Measurements from ENCODE around the gene NRG4.
A peak's percentile ranks its signal among the peaks of the same experiment; 100 is the strongest.

Gene NRG4

GRCh38 chr15:76011627-76012551 lies at the start of gene NRG4:
TSS of gene NRG4 (minus strand) at chr15:76012424. CDS start at chr15:76011230, 1,194 bp downstream.
- H3K4me3 ChIP-seq (ENCODE audit: low read depth, low read length), result peak within 1 kb of the TSS; percentile 21; the same call in 1 of the 2 replicates
- no peak for DNase-seq (ENCODE audit: low read depth)
- no peak for TF ChIP-seq CTCF (IDR thresholded peaks at IDR 0.05; ENCODE audit: low read depth, low read length, missing control alignments)

GRCh38 chr15:76061700-76062099 lies 49.5 kb upstream of the NRG4 start:
- DNase-seq (ENCODE audit: low read depth), result no peak

GRCh38 chr15:76060118-76060989 lies 48.1 kb upstream of the NRG4 start:
- DNase-seq (ENCODE audit: low read depth), result peak; percentile 15
- H3K4me3 ChIP-seq (ENCODE audit: low read depth, low read length), result peak overlapping the region; percentile 68
- TF ChIP-seq CTCF (IDR thresholded peaks at IDR 0.05; ENCODE audit: low read depth, low read length, missing control alignments), result no peak

More at GRCh38 chr15:76061700-76062099, 49.5 kb upstream of the NRG4 start:
- no peak overlapping the region for H3K4me3 ChIP-seq (ENCODE audit: low read depth, low read length)
- TF ChIP-seq CTCF (IDR thresholded peaks at IDR 0.05; ENCODE audit: low read depth, low read length, missing control alignments), result no peak

GRCh38 chr15:76059320-76060117 lies 47.3 kb upstream of the NRG4 start, which contains the start of gene TMEM266:
TSS of gene TMEM266 (plus strand) at chr15:76059985. CDS start at chr15:76134264, 74,279 bp downstream.
- H3K4me3 ChIP-seq (ENCODE audit: low read depth, low read length), result peak within 1 kb of the TSS; percentile 71
- DNase-seq (ENCODE audit: low read depth), result no peak
- no peak for TF ChIP-seq CTCF (IDR thresholded peaks at IDR 0.05; ENCODE audit: low read depth, low read length, missing control alignments)

GRCh38 chr15:76058714-76059319 lies 46.6 kb upstream of the NRG4 start:
- peak; percentile 13 for DNase-seq (ENCODE audit: low read depth)
- TF ChIP-seq CTCF (IDR thresholded peaks at IDR 0.05; ENCODE audit: low read depth, low read length, missing control alignments), result peak; percentile 26
- H3K4me3 ChIP-seq (ENCODE audit: low read depth, low read length), result peak overlapping the region; percentile 71

Data from GM12864 (cell line).